DMS153 treated with DMSO at 0.1 percent for 48 hours (cell line): Measurements from ENCODE around the gene NOTCH1.

Experiments used
- DNase-seq: peaks from one replicate; lab custom pipeline; 2025; ENCODE audit not compliant: unreplicated experiment; lab: John Stamatoyannopoulos, UW

Gene NOTCH1

GRCh38 chr9:136466155-136466541 lies 79.7 kb downstream of the NOTCH1 start:
- DNase-seq, result no peak

- DNase-seq, result no peak
Observed at GRCh38 chr9:136465500-136466154, 80.2 kb downstream of the NOTCH1 start.

GRCh38 chr9:136464241-136464640 lies 81.6 kb downstream of the NOTCH1 start:
- no peak for DNase-seq

GRCh38 chr9:136463578-136463977 lies 82.3 kb downstream of the NOTCH1 start:
- no peak for DNase-seq

GRCh38 chr9:136462664-136463063 lies 83.2 kb downstream of the NOTCH1 start:
- no peak for DNase-seq

- no peak for DNase-seq
Observed at GRCh38 chr9:136460772-136461325, 85.0 kb downstream of the NOTCH1 start.

GRCh38 chr9:136459425-136459824 lies 86.4 kb downstream of the NOTCH1 start:
- DNase-seq, result no peak

GRCh38 chr9:136457326-136457725 lies 88.5 kb downstream of the NOTCH1 start:
- no peak for DNase-seq

- DNase-seq, result no peak
Observed at GRCh38 chr9:136456258-136456657, 89.6 kb downstream of the NOTCH1 start.

GRCh38 chr9:136455043-136456002 lies 90.5 kb downstream of the NOTCH1 start:
- no peak for DNase-seq

- DNase-seq, result no peak
Observed at GRCh38 chr9:136454026-136454796, 91.6 kb downstream of the NOTCH1 start.

- DNase-seq, result no peak
Observed at GRCh38 chr9:136453326-136453725, 92.5 kb downstream of the NOTCH1 start.

GRCh38 chr9:136451221-136451877 lies 94.5 kb downstream of the NOTCH1 start:
- no peak for DNase-seq

- DNase-seq, result no peak
Observed at GRCh38 chr9:136448655-136449054, 97.2 kb downstream of the NOTCH1 start.

GRCh38 chr9:136447173-136447778 lies 98.6 kb downstream of the NOTCH1 start:
- no peak for DNase-seq

- no peak for DNase-seq
Observed at GRCh38 chr9:136445799-136446198, 100.0 kb downstream of the NOTCH1 start.
